Measurements from ENCODE around the gene PSIP1. TPM values are rescaled to one million over a fixed set of nuclear protein-coding genes. Genes with fewer than 3 reads are reported as not detected.

Gene PSIP1
- total RNA-seq, 1 donor from 2014 or later = 27.7 TPM

GRCh38 chr9:15505921-15506320 lies 4.8 kb downstream of the PSIP1 start:
- Histone ChIP-seq H3K4me3 (ENCODE audit: low read length in 3 of 3) (no peak overlapping the region), H3K9ac (ENCODE audit: low read depth in 1 of 3, low read length in 3 of 3) (no peak overlapping the region), H3K36me3 (ENCODE audit: control insufficient read depth in 3 of 3, insufficient read depth in 3 of 3, low read length in 3 of 3) (peaks cover 12 to 22% (median 21%) of the 10 kb centered on the region in 3 donors), H3K27ac (ENCODE audit: low read depth, low read length) (no peak overlapping the region), H3K9me3 (ENCODE audit: control insufficient read depth in 3 of 3, low read length in 3 of 3) (no peaks in the 10 kb centered on the region), H3K4me1 (ENCODE audit: control insufficient read depth in 3 of 3, insufficient read depth in 3 of 3, low read length in 3 of 3) (peaks cover 2 to 7% (median 3%) of the 10 kb centered on the region in 3 donors), H3K27me3 (ENCODE audit: control insufficient read depth in 3 of 3, insufficient read depth in 3 of 3, low read length in 3 of 3) (no peaks in the 10 kb centered on the region)

DNA sequence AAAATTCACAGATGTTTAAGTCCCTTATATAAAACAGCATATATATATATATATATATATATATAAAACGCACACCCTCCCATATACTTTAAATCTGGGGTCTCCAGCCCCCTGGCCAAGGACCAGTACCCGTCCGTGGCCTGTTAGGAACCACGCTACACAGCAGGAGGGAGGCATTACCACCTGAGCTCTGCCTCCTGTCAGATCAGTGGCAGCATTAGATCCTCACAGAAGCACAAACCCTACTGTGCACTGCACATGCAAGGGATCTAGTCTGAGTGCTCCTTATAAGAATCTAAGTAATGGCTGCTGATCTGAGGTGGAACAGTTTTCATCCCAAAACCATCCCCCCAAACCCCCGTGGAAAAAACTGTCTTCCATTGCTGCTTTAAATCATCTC lies 9.0 kb downstream of the PSIP1 start:
- Histone ChIP-seq H3K27ac (ENCODE audit: low read depth, low read length) (no peak overlapping the region), H3K36me3 (ENCODE audit: control insufficient read depth in 3 of 3, insufficient read depth in 3 of 3, low read length in 3 of 3) (peaks cover 8 to 23% (median 14%) of the 10 kb centered on the region in 3 donors), H3K4me1 (ENCODE audit: control insufficient read depth in 3 of 3, insufficient read depth in 3 of 3, low read length in 3 of 3) (no peaks in the 10 kb centered on the region), H3K9ac (ENCODE audit: low read depth in 1 of 3, low read length in 3 of 3) (no peak overlapping the region), H3K4me3 (ENCODE audit: low read length in 3 of 3) (no peak overlapping the region), H3K9me3 (ENCODE audit: control insufficient read depth in 3 of 3, low read length in 3 of 3) (no peaks in the 10 kb centered on the region), H3K27me3 (ENCODE audit: control insufficient read depth in 3 of 3, insufficient read depth in 3 of 3, low read length in 3 of 3) (no peaks in the 10 kb centered on the region)

DNA sequence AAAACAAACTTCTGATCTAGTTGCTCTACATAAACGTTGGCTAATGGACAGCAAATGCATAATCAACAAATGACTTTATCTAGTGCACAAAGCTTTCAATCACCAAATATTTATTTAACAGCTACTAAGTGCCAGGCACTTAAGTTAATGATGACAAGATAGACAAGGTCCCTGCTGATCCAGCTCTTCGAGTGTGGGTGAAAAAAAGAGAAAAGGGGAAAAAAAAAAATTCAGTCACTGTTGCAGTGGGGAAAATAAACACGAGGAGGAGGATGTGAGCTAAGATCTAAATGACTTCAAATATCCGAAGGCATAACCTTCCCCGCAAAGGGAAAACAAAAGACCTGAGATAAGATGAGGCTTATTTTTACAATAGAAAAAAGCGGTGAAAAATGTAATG lies 9.6 kb downstream of the PSIP1 start:
- H3K4me3 ChIP-seq (ENCODE audit: low read length in 3 of 3) = no peak overlapping the region
- no peaks in the 10 kb centered on the region for H3K4me1 ChIP-seq (ENCODE audit: control insufficient read depth in 3 of 3, insufficient read depth in 3 of 3, low read length in 3 of 3)
- H3K36me3 ChIP-seq (ENCODE audit: control insufficient read depth in 3 of 3, insufficient read depth in 3 of 3, low read length in 3 of 3) = peaks cover 7 to 21% (median 13%) of the 10 kb centered on the region in 3 donors
- no peak overlapping the region for H3K9ac ChIP-seq (ENCODE audit: low read depth in 1 of 3, low read length in 3 of 3)
- no peaks in the 10 kb centered on the region for H3K9me3 ChIP-seq (ENCODE audit: control insufficient read depth in 3 of 3, low read length in 3 of 3)
- H3K27ac ChIP-seq (ENCODE audit: low read depth, low read length) = no peak overlapping the region
- no peaks in the 10 kb centered on the region for H3K27me3 ChIP-seq (ENCODE audit: control insufficient read depth in 3 of 3, insufficient read depth in 3 of 3, low read length in 3 of 3)

DNA sequence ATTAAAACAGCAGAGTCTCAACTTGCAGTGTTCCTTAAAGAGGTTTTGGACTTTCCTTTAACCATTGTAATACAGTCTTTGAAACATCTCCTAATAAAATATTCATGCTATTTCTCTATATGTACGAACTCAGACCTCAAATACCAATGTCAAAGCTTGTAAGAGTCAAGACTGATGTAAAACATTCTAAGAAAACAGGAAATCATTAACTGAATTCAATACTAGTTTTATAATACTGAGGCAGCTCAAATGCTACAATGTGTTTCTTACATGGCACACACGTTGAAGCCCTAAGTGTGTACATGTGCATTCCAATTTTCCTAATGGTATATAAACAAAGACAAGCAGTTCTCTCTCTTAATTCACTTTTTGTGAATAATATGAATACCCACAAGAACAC lies 11.6 kb downstream of the PSIP1 start:
- peaks cover 0 to 11% (median 3%) of the 10 kb centered on the region in 3 donors for H3K36me3 ChIP-seq (ENCODE audit: control insufficient read depth in 3 of 3, insufficient read depth in 3 of 3, low read length in 3 of 3)
- no peak overlapping the region for H3K9ac ChIP-seq (ENCODE audit: low read depth in 1 of 3, low read length in 3 of 3)
- H3K4me3 ChIP-seq (ENCODE audit: low read length in 3 of 3) = no peak overlapping the region
- H3K4me1 ChIP-seq (ENCODE audit: control insufficient read depth in 3 of 3, insufficient read depth in 3 of 3, low read length in 3 of 3) = no peaks in the 10 kb centered on the region
- no peaks in the 10 kb centered on the region for H3K9me3 ChIP-seq (ENCODE audit: control insufficient read depth in 3 of 3, low read length in 3 of 3)
- no peaks in the 10 kb centered on the region for H3K27me3 ChIP-seq (ENCODE audit: control insufficient read depth in 3 of 3, insufficient read depth in 3 of 3, low read length in 3 of 3)
- H3K27ac ChIP-seq (ENCODE audit: low read depth, low read length) = no peak overlapping the region

GRCh38 chr9:15498246-15498995 lies 12.3 kb downstream of the PSIP1 start:
- no peak overlapping the region for H3K27ac ChIP-seq (ENCODE audit: low read depth, low read length)
- no peaks in the 10 kb centered on the region for H3K9me3 ChIP-seq (ENCODE audit: control insufficient read depth in 3 of 3, low read length in 3 of 3)
- no peak overlapping the region for H3K4me3 ChIP-seq (ENCODE audit: low read length in 3 of 3)
- H3K9ac ChIP-seq (ENCODE audit: low read depth in 1 of 3, low read length in 3 of 3) = no peak overlapping the region
- H3K36me3 ChIP-seq (ENCODE audit: control insufficient read depth in 3 of 3, insufficient read depth in 3 of 3, low read length in 3 of 3) = peaks cover 0 to 11% (median 3%) of the 10 kb centered on the region in 3 donors
- no peaks in the 10 kb centered on the region for H3K27me3 ChIP-seq (ENCODE audit: control insufficient read depth in 3 of 3, insufficient read depth in 3 of 3, low read length in 3 of 3)
- no peaks in the 10 kb centered on the region for H3K4me1 ChIP-seq (ENCODE audit: control insufficient read depth in 3 of 3, insufficient read depth in 3 of 3, low read length in 3 of 3)

DNA sequence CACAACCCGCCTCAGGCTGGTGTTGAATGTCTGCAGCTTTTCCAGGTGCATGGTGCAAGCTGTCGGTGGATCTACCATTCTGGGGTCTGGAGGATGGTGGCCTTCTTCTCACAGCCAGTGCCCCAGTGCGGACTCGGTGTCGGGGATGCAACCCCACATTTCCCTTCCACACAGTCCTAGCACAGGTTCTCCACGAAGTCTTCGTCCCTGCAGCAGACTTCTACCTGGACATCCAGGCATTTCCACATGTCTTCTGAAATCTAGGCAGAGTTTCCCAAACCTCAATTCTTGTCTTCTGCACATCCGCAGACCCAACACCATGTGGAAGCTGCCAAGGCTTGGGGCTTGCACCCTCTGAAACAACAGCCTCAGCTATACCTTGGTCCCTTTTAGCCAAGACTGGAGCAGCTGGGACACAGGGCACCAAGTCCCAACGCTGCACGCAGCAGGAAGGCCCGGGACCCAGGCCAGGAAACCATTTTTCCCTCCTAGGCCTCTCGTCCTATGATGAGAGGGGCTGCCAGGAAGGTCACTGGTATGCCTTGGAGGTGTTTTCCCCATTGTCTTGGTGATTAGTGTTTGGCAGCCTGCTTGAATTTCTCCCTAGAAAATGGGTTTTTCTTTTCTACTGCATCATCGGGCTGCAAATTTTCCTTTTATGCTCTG lies 18.2 kb downstream of the PSIP1 start:
- peaks cover 0 to 4% (median 2%) of the 10 kb centered on the region in 3 donors for H3K36me3 ChIP-seq (ENCODE audit: control insufficient read depth in 3 of 3, insufficient read depth in 3 of 3, low read length in 3 of 3)
- no peaks in the 10 kb centered on the region for H3K9me3 ChIP-seq (ENCODE audit: control insufficient read depth in 3 of 3, low read length in 3 of 3)
- no peaks in the 10 kb centered on the region for H3K27me3 ChIP-seq (ENCODE audit: control insufficient read depth in 3 of 3, insufficient read depth in 3 of 3, low read length in 3 of 3)
- H3K4me1 ChIP-seq (ENCODE audit: control insufficient read depth in 3 of 3, insufficient read depth in 3 of 3, low read length in 3 of 3) = no peaks in the 10 kb centered on the region
- H3K4me3 ChIP-seq (ENCODE audit: low read length in 3 of 3) = no peak overlapping the region
- no peak overlapping the region for H3K9ac ChIP-seq (ENCODE audit: low read depth in 1 of 3, low read length in 3 of 3)
- no peak overlapping the region for H3K27ac ChIP-seq (ENCODE audit: low read depth, low read length)

DNA sequence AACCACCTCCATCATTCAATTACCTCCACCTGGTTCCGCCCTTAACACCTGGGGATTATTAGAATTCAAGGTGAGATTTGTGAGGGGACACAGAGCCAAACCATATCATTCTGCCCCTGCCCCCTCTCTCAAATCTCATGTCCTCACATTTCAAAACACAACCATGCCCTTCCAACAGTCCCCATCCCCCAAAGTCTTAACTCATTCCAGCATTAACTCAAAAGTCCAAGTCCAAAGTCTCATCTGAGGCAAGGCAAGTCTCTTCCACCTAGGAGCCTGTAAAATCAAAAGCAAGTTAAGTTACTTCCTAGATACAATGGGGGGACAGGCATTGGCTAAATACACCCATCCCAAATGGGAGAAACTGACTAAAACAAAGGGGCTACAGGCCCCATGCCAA lies 18.8 kb downstream of the PSIP1 start:
- no peak overlapping the region for H3K27ac ChIP-seq (ENCODE audit: low read depth, low read length)
- H3K9me3 ChIP-seq (ENCODE audit: control insufficient read depth in 3 of 3, low read length in 3 of 3) = no peaks in the 10 kb centered on the region
- no peaks in the 10 kb centered on the region for H3K27me3 ChIP-seq (ENCODE audit: control insufficient read depth in 3 of 3, insufficient read depth in 3 of 3, low read length in 3 of 3)
- H3K4me1 ChIP-seq (ENCODE audit: control insufficient read depth in 3 of 3, insufficient read depth in 3 of 3, low read length in 3 of 3) = no peaks in the 10 kb centered on the region
- no peak overlapping the region for H3K4me3 ChIP-seq (ENCODE audit: low read length in 3 of 3)
- peaks cover 0 to 4% (median 2%) of the 10 kb centered on the region in 3 donors for H3K36me3 ChIP-seq (ENCODE audit: control insufficient read depth in 3 of 3, insufficient read depth in 3 of 3, low read length in 3 of 3)
- no peak overlapping the region for H3K9ac ChIP-seq (ENCODE audit: low read depth in 1 of 3, low read length in 3 of 3)

GRCh38 chr9:15485836-15486666 lies 24.7 kb downstream of the PSIP1 start:
- Histone ChIP-seq H3K4me1 (ENCODE audit: control insufficient read depth in 3 of 3, insufficient read depth in 3 of 3, low read length in 3 of 3) (no peaks in the 10 kb centered on the region), H3K9me3 (ENCODE audit: control insufficient read depth in 3 of 3, low read length in 3 of 3) (no peaks in the 10 kb centered on the region), H3K9ac (ENCODE audit: low read depth in 1 of 3, low read length in 3 of 3) (no peak overlapping the region), H3K4me3 (ENCODE audit: low read length in 3 of 3) (no peak overlapping the region), H3K27me3 (ENCODE audit: control insufficient read depth in 3 of 3, insufficient read depth in 3 of 3, low read length in 3 of 3) (no peaks in the 10 kb centered on the region), H3K36me3 (ENCODE audit: control insufficient read depth in 3 of 3, insufficient read depth in 3 of 3, low read length in 3 of 3) (peaks cover 0 to 2% (median 0%) of the 10 kb centered on the region in 3 donors), H3K27ac (ENCODE audit: low read depth, low read length) (no peak overlapping the region)

DNA sequence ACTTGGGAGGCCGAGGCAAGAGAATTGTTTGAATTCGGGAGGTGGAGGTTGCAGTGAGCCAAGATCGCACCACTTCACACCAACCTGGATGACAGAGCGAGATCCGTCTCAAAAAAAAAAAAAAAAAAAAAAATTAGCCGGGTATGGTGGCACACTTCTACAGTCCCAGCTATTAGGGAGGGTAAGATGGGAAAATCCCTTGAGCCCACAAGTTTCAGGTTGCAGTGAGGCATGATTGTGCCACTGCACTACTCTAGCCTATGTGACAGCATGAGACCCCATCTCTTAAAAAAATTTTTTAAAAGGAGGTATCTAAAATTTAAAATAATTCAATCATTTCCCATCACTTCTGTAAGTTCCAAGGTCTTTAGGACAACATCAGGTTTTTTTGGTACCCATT lies 26.0 kb downstream of the PSIP1 start:
- Histone ChIP-seq H3K27ac (ENCODE audit: low read depth, low read length) (no peak overlapping the region), H3K27me3 (ENCODE audit: control insufficient read depth in 3 of 3, insufficient read depth in 3 of 3, low read length in 3 of 3) (no peaks in the 10 kb centered on the region), H3K9me3 (ENCODE audit: control insufficient read depth in 3 of 3, low read length in 3 of 3) (no peaks in the 10 kb centered on the region), H3K9ac (ENCODE audit: low read depth in 1 of 3, low read length in 3 of 3) (no peak overlapping the region), H3K4me3 (ENCODE audit: low read length in 3 of 3) (no peak overlapping the region), H3K4me1 (ENCODE audit: control insufficient read depth in 3 of 3, insufficient read depth in 3 of 3, low read length in 3 of 3) (no peaks in the 10 kb centered on the region), H3K36me3 (ENCODE audit: control insufficient read depth in 3 of 3, insufficient read depth in 3 of 3, low read length in 3 of 3) (peaks cover 0 to 2% (median 0%) of the 10 kb centered on the region in 3 donors)

Measured in skeletal muscle tissue (tissue), 4 donors.